Stimulated activated naive CD4-positive, alpha-beta T cell treated with Interleukin-2 at 50 U/mL for 16 hours (primary cell): ENCODE measurements around the gene CYS1.
"Not testable (repeated sequence)": the region's sequence is repeated elsewhere in the genome, so short reads cannot be mapped to it uniquely, and the experiment has no call there.

Source experiments
- DNase-seq: peaks from one replicate; lab custom pipeline; 2025; lab: John Stamatoyannopoulos, UW

CYS1 gene

GRCh38 chr2:10079870-10080535 lies at the start of gene CYS1:
TSS of gene CYS1 (minus strand) at chr2:10080411. CDS start at chr2:10080223, 188 bp downstream.
- DNase-seq = no peak

GRCh38 chr2:10129490-10129889 lies 49.3 kb upstream of the CYS1 start:
- no peak for DNase-seq

GRCh38 chr2:10128420-10128819 lies 48.2 kb upstream of the CYS1 start:
- no peak for DNase-seq

DNA sequence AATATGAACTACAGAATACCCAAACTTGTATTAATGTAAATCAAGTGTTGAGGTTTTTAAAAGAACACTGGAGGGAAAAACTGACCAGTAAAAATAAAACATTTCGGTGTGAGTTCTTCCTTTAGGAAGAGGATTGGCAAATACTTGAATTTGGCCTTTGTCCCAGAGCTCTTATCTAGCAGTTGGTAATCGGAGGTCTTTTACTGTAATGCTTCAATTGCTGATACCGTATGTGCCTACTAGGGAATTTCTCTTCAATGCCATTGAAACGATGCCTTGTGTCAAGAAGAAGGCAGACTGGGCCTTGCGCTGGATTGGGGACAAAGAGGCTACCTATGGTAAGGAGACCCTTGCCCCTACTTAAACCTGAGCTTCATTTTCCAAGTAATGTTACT lies 46.4 kb upstream of the CYS1 start:
- no peak for DNase-seq

GRCh38 chr2:10125842-10126631 lies 45.8 kb upstream of the CYS1 start:
- DNase-seq = no peak

- DNase-seq = no peak
Measured at GRCh38 chr2:10124538-10125045, 44.4 kb upstream of the CYS1 start.

GRCh38 chr2:10123281-10123680 lies 43.1 kb upstream of the CYS1 start:
- DNase-seq = peak; percentile 18

DNA sequence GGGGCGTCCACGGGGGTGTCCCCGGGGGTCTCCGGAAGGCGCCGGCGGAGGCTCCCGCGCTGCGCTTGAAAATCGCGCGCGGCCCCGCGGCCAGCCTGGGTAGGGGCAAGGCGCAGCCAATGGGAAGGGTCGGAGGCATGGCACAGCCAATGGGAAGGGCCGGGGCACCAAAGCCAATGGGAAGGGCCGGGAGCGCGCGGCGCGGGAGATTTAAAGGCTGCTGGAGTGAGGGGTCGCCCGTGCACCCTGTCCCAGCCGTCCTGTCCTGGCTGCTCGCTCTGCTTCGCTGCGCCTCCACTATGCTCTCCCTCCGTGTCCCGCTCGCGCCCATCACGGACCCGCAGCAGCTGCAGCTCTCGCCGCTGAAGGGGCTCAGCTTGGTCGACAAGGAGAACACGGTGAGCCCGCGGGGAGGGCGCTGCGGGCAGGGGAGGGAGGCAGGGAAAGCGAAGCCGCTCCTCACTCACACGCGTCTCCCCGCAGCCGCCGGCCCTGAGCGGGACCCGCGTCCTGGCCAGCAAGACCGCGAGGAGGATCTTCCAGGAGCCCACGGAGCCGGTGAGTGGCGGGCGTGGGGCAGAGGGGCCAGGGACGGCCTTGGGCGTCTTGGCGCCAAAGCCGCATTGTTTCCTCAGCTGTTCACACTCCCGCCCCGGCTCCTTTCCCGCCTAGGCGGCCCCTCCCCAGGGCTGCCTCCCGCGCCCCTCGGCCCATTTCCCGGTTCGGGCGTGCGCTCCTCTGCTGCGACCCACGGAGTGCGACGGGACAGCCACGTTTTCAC lies 42.5 kb upstream of the CYS1 start, which contains the start of gene RRM2:
TSS of gene RRM2 (plus strand) at position 240 of the 781 bp plus-strand sequence. CDS start at position 300, 60 bp downstream.
- DNase-seq = peak; percentile 85

DNA sequence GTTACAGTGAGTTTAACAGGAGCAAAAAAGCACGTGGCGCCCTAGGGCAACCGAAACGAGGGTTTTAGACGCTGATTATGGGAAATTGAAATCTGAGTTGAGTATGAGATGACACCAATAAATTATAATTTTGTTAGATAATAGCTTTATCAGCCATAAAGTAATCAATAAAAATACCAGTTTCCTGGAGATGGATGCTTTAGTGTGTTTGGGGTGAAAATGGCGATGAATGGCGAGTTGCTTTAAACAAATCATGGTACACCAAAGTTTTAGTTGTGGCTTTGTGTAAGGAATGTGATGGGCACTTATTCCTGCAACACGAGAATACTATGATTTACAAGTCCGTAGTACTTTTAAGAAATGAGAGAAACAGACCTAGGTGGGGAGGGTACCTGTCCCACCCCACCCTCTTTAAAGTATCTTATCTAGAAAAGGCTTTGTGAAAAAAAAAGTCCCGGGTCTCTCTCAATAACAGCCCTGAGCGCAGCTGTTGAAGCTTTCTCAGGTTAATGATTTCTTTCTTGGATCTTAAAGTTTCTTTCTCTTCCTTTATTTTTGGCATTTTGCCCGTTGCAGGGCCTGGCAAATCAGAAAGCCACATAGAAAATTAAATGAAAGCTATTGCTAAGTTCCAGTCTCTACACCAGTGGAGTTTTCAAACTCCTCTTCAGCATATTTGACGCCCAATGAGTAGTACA lies 40.8 kb upstream of the CYS1 start:
- DNase-seq = no peak

DNA sequence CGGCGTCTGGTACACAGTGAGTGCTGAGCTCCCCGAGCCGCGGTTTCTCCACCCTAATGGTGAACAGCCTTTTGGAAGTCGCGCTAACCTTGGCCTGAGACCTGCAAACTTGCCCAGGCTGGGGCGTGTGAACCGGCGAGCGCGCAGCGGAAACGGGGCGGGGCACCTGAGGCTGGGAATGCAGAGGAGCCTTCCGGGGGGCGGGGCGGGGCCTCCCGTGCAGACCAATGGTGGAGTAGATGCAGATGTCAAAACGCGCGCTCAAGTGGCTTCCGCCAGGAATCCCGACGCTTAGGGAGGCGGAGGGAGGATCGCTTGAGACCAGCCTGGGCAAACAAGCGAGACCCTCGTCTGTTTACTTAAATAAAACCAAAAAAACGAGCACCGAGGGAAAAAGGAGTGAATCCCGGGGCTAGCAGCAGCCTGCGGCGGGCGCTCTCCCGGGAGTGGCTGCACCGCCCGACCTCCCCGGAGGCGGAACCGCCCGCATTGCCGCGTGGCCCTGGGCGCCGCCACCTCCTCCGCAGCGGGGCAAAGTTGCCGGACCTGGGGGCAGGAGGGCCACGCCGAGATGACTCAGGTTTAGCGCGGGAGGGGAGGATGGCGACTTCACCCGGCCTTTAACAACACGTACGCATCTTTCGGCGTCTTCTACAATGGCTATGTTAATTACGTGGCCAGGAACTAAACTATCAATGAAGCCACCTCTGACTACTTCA lies 40.1 kb upstream of the CYS1 start:
- DNase-seq = peak; percentile 93

- DNase-seq = no peak
Measured at GRCh38 chr2:10119601-10120157, 39.5 kb upstream of the CYS1 start.

- no peak for DNase-seq
Measured at GRCh38 chr2:10119027-10119325, 38.8 kb upstream of the CYS1 start.

- no peak for DNase-seq
Measured at GRCh38 chr2:10109311-10109710, 29.1 kb upstream of the CYS1 start.

DNA sequence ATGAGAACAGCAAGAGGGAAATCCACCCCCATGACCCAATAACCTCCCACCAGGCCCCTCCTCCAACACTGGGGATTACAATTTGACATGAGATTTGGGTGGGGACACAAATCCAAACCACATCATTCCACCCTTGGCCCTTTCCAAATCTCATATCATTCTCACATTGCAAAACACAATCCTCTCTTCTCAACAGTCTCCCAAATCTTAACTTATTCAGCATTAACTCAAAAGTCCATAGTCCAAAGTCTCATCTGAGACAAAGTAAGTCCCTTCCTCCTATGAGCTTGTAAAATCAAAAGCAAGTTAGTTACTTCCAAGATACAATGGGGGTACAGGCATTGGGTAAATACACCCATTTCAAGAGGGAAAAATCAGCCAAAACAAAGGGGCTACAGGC lies 24.7 kb upstream of the CYS1 start:
- DNase-seq = not testable (repeated sequence)

DNA sequence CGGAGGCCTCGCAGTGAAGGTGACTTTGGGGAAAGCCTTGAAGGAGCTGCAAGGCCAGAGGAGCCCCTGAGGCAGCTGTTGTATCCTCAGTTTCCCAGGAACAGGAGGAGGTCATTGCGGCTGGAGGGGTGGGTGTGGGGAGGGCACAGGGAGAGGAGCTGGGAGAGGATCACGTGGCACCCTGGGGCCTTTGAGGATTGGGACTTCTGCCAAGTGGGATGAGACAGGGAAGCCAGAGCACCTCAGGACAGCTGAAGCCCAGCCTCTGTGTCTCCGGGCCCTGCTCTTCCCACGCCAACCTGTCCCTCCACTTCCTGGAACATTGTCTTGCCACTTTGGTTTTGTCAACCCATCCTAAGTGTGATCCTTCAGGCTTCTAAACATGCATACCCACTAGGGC lies 23.0 kb upstream of the CYS1 start:
- no peak for DNase-seq

DNA sequence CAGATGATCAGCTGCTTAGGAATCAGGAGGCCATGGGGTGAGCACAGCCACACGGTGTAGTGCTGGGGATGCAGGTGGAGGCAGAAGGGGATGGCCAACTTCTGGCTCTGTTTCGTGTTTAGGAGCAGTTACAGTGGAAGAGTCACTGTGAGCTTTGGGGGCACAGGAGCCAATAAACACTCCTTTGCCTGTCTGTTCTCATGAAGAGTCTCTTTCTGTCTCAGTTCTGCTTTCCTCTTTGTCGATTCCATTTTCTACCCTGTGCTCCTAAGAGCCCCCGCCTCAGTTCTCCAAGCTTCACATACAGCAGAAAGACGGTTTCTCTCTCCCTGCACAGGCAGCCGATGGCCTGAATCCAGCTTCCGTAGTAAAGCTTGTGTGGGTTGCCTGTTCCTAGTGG lies 21.3 kb upstream of the CYS1 start:
- DNase-seq = no peak

DNA sequence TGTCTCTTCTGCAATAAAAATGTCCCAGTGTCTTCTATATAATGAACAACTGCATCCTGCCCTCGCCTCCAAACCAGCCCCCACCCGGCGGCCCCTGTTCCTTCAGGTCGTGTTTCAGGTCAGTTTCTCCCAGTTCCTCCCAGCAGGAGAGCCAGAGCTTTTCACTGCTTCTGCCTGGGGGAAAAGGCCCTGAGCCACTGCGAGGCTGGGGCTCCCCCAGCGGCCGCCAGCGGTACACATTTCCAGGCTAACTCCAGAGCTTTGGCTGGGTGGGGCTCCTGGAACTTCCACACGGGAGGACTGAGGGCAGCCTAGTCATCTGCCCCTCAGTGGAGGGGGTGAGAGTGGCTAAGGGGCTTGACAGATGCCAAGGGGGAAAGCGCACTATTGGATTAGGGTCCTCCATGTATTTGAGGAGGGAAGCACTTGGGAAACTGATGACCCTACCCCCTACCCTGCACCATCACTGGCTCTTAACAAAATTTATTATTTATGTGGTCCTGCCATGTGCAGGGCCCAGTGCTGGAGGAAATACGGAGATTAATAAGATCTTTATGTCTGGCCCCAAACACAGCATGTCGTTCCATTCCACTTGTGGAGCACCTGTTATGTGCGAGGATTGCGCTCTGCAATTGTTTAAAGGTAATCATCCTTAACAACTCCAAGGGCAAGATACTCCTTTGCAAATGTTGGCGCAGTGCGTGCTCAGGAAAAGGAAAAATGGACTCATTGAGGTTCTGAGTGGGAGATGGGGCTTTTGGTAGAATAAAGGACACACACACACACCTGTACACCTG lies 17.3 kb upstream of the CYS1 start:
- DNase-seq = peak; percentile 19

GRCh38 chr2:10096641-10097040 lies 16.4 kb upstream of the CYS1 start:
- no peak for DNase-seq

DNA sequence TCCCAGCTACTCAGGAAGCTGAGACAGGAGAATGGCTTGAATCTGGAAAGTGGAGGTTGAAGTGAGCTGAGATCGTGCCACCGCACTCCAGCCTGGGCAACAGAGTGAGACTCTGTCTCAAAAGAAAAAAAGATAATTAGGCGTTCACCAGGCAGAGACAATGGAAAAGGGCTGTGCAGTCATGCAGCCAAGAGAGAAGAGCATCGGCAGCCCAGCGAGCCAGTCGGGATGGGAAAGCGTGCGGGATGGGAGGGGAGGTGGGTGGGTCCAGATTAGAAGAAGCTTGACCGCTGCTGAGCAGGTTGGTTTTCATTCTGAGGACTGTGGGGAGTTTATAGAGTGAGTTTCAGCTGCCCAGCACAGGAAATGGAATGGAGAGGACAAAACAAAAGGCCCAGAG lies 15.0 kb upstream of the CYS1 start:
- DNase-seq = no peak

- DNase-seq = no peak
Measured at GRCh38 chr2:10094271-10094814, 14.1 kb upstream of the CYS1 start.
